Immature natural killer cell (primary cell): Measurements from ENCODE around the gene TGFBR1. TPM values are rescaled to one million over a fixed set of nuclear protein-coding genes. Genes with fewer than 3 reads are reported as not detected.

Experiments used
- DNase-seq, 3 donors: peaks; one replicate each; pipeline ENCODE4 v3.0.0; 2022; ENCODE audit warnings: mixed read lengths in 1 of 3
- H3K27ac Mint-ChIP-seq, 6 donors: one replicate each; pipeline ENCODE4 v1.8.0; 2020; ENCODE audit warnings: mixed read lengths in 6 of 6, mild to moderate bottlenecking in 5 of 6, inconsistent platforms in 4 of 6, moderate library complexity in 3 of 6
- H3K27me3 Mint-ChIP-seq, 3 donors: one replicate each; pipeline ENCODE4 v1.8.0; 2020 to 2021; ENCODE audit warnings: low read depth in 3 of 3, mild to moderate bottlenecking in 3 of 3, mixed read lengths in 3 of 3, moderate library complexity in 3 of 3, inconsistent platforms in 1 of 3
- H3K36me3 Mint-ChIP-seq, 3 donors: one replicate each; pipeline ENCODE4 v1.8.0; 2020; ENCODE audit warnings: mixed read lengths in 3 of 3, inconsistent platforms in 2 of 3, mild to moderate bottlenecking in 2 of 3
- H3K4me1 Mint-ChIP-seq, 2 donors: one replicate each; pipeline ENCODE4 v1.8.0; 2020; ENCODE audit warnings: inconsistent platforms in 2 of 2, mild to moderate bottlenecking in 2 of 2, mixed read lengths in 2 of 2, moderate library complexity in 1 of 2
- H3K4me3 Mint-ChIP-seq, 5 donors: one replicate each; pipeline ENCODE4 v1.8.0; 2020; ENCODE audit warnings: mild to moderate bottlenecking in 5 of 5, mixed read lengths in 5 of 5, inconsistent platforms in 3 of 5, moderate library complexity in 3 of 5
- H3K9me3 Mint-ChIP-seq, 6 donors: one replicate each; pipeline ENCODE4 v1.8.0; 2020; ENCODE audit warnings: mild to moderate bottlenecking in 6 of 6, mixed read lengths in 6 of 6, inconsistent platforms in 4 of 6, moderate library complexity in 3 of 6
- polyA plus RNA-seq, 3 donors: library from polyadenylated mRNA; unstranded; fragments of 300-500 nt; fragmentation: Illumina TruSeq; gene quantifications; one replicate each; pipeline ENCODE4 v1.2.3, GENCODE V29; 2021

Gene TGFBR1
- polyA plus RNA-seq, 3 donors from 2014 or later = 34.2 to 71.0 (median 67.8) TPM

DNA sequence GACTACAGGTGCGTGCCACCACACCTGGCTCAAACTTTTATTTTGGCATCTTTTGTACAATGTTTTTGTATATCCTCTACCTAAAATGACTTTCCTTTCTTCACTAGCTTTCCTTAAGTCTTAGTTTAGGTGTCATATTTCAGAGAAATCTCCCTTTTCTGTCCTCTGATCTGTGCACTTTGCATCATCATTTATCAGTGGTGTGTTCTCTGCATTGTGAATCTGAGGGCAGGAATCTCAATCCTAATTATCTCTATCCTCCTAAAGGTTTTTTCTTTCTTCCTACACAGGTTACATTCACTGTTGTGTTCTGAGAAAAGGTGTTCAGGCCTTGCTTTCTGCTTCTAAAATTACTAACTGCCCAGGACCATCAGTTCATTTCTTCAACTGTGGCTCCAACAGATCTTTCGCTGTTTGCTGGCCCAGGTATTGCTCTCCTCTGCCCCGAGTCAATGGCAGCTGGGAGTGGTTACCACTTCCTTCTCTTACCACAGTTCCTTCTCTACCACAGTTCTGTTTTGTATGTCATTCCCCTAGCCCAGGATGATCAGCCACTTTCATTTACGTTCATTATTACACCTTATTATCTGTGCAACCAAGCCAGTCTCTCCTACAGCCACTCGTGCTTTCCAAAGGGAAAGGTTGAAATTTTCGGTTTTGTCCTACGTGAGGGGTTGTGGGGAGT is 14.0 kb downstream of the TGFBR1 start:
- Mint-ChIP-seq H3K9me3 (no peaks in the 10 kb centered on the region), H3K36me3 (peaks cover 0 to 3% (median 0%) of the 10 kb centered on the region in 3 donors), H3K27me3 (peaks cover 0 to 1% (median 0%) of the 10 kb centered on the region in 3 donors), H3K27ac (peak overlapping the region; percentile 86 to 95 (median 90)), H3K4me3 (peak overlapping the region; percentile 78 to 92 (median 82)), H3K4me1 (peaks cover 92 to 99% of the 10 kb centered on the region in 2 donors)
- peak; percentile 62 to 63 (median 62) for DNase-seq

DNA sequence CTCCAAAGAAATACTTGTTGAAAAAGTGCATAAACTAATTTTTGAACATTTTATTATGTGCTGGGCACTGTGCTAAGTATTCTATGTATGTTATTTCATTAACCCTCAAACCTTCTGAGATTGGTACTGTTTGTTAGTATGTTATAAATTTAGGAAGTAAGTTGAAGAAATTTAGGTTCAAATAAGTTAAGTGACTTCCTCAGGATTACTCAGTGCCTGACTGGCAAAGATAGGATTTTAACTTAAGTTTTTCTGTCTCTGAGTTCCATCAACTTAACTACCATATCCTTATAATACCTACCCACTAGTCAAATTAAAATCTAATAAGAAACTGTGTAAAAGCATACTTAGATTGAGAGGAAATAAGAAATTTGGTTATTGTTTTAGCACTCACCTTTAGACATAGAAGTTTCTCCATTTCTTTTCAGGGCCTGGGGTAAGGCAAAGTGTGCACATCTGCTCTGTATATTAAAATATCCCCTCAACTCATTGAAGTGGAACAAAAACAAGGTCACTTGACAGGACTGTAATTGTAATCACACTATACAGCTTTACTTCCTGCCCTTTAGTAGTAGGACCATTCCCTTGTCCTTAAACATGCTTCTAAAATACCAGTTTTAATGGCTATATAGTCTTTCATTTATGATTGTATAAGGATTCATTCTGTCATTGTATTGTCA is 15.2 kb downstream of the TGFBR1 start:
- peak overlapping the region; percentile 86 to 95 (median 90) for H3K27ac Mint-ChIP-seq
- H3K4me3 Mint-ChIP-seq = peak overlapping the region; percentile 78 to 92 (median 82)
- no peak for DNase-seq
- H3K27me3 Mint-ChIP-seq = peaks cover 0 to 1% (median 0%) of the 10 kb centered on the region in 3 donors
- peaks cover 90 to 99% of the 10 kb centered on the region in 2 donors for H3K4me1 Mint-ChIP-seq
- H3K9me3 Mint-ChIP-seq = no peaks in the 10 kb centered on the region
- peaks cover 0 to 3% (median 0%) of the 10 kb centered on the region in 3 donors for H3K36me3 Mint-ChIP-seq

DNA sequence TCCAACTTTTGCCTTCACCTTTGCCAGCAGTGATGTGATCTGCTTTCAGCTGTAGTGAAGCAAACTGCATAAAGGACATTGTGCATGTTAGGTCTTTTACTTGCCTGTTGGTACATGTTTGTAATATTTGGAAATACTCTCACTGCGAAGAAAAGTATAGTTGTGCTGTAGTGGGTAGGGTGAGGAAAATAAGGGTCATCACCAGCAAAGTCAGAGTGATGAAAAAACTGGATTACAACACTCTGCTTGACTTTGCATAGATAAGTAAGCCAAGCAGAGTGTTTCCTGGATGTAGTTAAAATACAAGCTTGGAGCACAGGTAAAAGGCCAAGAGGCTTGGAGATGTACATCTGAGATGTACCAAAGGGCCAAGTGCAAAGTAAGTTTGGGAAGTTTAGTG is 16.7 kb downstream of the TGFBR1 start:
- Mint-ChIP-seq H3K9me3 (no peaks in the 10 kb centered on the region), H3K4me3 (peak overlapping the region in 3 of 5 donors; percentile 22 to 92 (median 37)), H3K4me1 (peaks cover 90 to 99% of the 10 kb centered on the region in 2 donors), H3K36me3 (peaks cover 0 to 3% (median 0%) of the 10 kb centered on the region in 3 donors), H3K27ac (peak overlapping the region; percentile 86 to 95 (median 90)), H3K27me3 (no peaks in the 10 kb centered on the region)
- no peak for DNase-seq

- Mint-ChIP-seq H3K4me3 (peak overlapping the region in 3 of 5 donors; percentile 12 to 51 (median 18)), H3K27ac (peak overlapping the region; percentile 1 to 80 (median 62)), H3K36me3 (peaks cover 0 to 4% (median 0%) of the 10 kb centered on the region in 3 donors), H3K27me3 (no peaks in the 10 kb centered on the region), H3K4me1 (peaks cover 95 to 100% of the 10 kb centered on the region in 2 donors), H3K9me3 (no peaks in the 10 kb centered on the region)
- DNase-seq = no peak
Observed at GRCh38 chr9:99124534-99125255, 19.8 kb downstream of the TGFBR1 start.

DNA sequence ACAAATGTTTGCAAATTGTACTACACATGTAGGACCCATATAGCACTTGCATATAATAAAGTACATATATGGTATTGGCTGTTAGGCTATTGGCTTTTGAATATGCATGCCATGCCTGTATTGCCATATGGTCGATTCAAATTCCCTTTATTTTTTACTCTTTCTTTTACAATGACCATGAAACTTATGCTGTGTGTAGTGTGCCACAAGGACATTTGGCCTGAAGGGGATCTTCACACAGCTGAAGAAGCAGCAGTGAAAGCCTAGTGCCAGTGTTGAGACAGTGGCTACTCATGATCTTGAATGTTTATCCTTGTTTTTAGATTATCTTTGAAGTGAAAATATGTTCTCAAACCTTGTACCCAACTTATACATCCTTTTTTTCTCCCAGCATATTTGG is 20.5 kb downstream of the TGFBR1 start:
- no peak for DNase-seq
- Mint-ChIP-seq H3K27me3 (no peaks in the 10 kb centered on the region), H3K27ac (peak overlapping the region; percentile 14 to 79 (median 59)), H3K4me3 (peak overlapping the region in 3 of 5 donors; percentile 3 to 10 (median 5)), H3K9me3 (no peaks in the 10 kb centered on the region), H3K36me3 (peaks cover 0 to 4% (median 0%) of the 10 kb centered on the region in 3 donors), H3K4me1 (peaks cover 94 to 100% of the 10 kb centered on the region in 2 donors)

DNA sequence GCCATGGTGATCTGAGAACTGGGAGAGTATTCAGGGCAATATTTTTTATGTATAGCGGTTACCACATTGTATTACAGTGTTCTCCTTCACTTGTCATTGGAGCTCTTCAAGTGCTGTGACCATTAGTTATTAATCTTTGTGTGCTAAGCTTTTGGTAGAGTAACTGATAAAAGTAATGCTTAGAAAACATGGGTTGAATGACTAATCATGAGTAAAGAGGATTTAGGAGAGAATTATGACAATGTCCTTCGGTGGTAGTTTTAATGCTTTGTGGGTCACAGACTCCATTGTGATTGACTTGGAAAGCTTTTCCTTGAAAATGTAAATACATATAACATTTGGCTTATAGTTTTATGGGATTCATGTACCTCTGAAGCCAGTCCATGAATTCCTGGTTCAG is 21.4 kb downstream of the TGFBR1 start:
- peak overlapping the region in 2 of 5 donors; percentile 10 to 18 for H3K4me3 Mint-ChIP-seq
- no peak for DNase-seq
- H3K27me3 Mint-ChIP-seq = no peaks in the 10 kb centered on the region
- peak overlapping the region; percentile 14 to 79 (median 64) for H3K27ac Mint-ChIP-seq
- peaks cover 4 to 6% (median 4%) of the 10 kb centered on the region in 3 donors for H3K36me3 Mint-ChIP-seq
- peaks cover 93 to 100% of the 10 kb centered on the region in 2 donors for H3K4me1 Mint-ChIP-seq
- no peaks in the 10 kb centered on the region for H3K9me3 Mint-ChIP-seq

- Mint-ChIP-seq H3K4me3 (peak overlapping the region; percentile 28 to 54 (median 46)), H3K9me3 (no peaks in the 10 kb centered on the region), H3K36me3 (peaks cover 7 to 9% (median 8%) of the 10 kb centered on the region in 3 donors), H3K27me3 (no peaks in the 10 kb centered on the region), H3K4me1 (peaks cover 91 to 100% of the 10 kb centered on the region in 2 donors), H3K27ac (peak overlapping the region; percentile 38 to 85 (median 68))
- no peak for DNase-seq
Observed at GRCh38 chr9:99127356-99128132, 22.6 kb downstream of the TGFBR1 start.

DNA sequence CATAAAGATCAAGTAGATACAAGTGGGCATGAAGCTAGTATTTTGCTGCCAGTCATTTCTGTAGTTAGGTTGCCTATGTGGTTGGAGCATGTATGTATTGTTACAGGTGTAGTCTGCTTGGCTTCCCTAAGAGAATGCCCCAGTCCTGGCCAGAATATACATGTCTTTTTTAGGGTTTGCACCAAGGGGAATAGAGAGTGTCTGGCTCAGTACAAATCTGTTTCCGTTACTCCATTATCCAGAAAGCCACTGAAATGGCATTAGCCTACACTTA is 23.2 kb downstream of the TGFBR1 start:
- Mint-ChIP-seq H3K4me1 (peaks cover 91 to 100% of the 10 kb centered on the region in 2 donors), H3K27ac (peak overlapping the region; percentile 38 to 85 (median 68))
- DNase-seq = no peak

GRCh38 chr9:99129091-99129490 is 24.2 kb downstream of the TGFBR1 start:
- no peaks in the 10 kb centered on the region for H3K9me3 Mint-ChIP-seq
- H3K4me1 Mint-ChIP-seq = peaks cover 88 to 98% of the 10 kb centered on the region in 2 donors
- H3K36me3 Mint-ChIP-seq = peaks cover 11 to 16% (median 15%) of the 10 kb centered on the region in 3 donors
- peak overlapping the region; percentile 40 to 78 (median 65) for H3K4me3 Mint-ChIP-seq
- no peak for DNase-seq
- no peaks in the 10 kb centered on the region for H3K27me3 Mint-ChIP-seq
- H3K27ac Mint-ChIP-seq = peak overlapping the region; percentile 65 to 89 (median 84)

More for the DNA sequence above, 23.2 kb downstream of the TGFBR1 start:
- H3K9me3 Mint-ChIP-seq = no peaks in the 10 kb centered on the region
- H3K36me3 Mint-ChIP-seq = peaks cover 11 to 14% (median 13%) of the 10 kb centered on the region in 3 donors
- H3K27me3 Mint-ChIP-seq = no peaks in the 10 kb centered on the region
- peak overlapping the region; percentile 16 to 54 (median 46) for H3K4me3 Mint-ChIP-seq

DNA sequence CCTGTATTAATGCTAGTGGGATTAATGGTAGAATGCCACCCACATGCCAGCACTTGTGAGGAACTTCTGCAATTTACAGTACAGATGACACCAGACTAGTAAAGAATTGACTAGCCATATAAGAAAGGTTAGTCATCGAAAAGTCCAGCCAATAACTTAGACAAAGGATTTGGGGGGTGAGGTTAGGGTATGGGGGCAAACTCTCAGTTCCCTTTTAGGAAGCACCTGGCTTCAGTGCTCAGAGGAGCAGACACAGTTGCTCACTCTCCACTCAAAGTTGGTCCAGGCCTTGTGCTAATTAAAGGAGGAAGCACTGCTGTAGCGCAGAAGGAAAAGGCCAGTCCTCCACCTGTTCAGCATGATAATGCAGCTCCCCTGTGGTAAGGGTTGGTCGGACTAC is 25.2 kb downstream of the TGFBR1 start:
- peaks cover 11 to 16% (median 15%) of the 10 kb centered on the region in 3 donors for H3K36me3 Mint-ChIP-seq

DNA sequence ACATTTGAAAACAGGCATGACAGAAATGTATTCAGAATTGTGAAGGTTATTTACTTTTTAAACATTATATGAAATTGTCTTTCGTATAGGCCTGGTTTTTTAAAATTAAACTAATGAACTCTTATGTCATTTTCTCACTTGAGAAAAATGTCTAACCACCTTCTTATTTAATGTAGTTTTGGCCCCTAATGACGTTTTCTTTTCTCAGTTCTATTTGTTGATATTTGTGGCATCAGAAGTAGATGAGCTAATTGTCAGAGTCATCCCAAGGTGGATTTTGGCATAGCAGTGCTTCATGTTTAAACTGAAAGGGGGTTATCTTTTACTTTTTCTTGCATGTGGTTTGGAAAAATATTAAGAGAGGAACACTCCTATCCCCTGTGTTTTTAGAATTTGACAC is 28.2 kb downstream of the TGFBR1 start:
- H3K4me3 Mint-ChIP-seq = peak overlapping the region in 4 of 5 donors; percentile 1 to 34 (median 20)
- peaks cover 87 to 98% of the 10 kb centered on the region in 2 donors for H3K4me1 Mint-ChIP-seq
- peaks cover 15 to 25% (median 22%) of the 10 kb centered on the region in 3 donors for H3K36me3 Mint-ChIP-seq
- DNase-seq = no peak
- H3K27ac Mint-ChIP-seq = peak overlapping the region; percentile 36 to 76 (median 72)
- H3K27me3 Mint-ChIP-seq = peaks cover 0 to 2% (median 0%) of the 10 kb centered on the region in 3 donors
- no peaks in the 10 kb centered on the region for H3K9me3 Mint-ChIP-seq

More for the DNA sequence above, 25.2 kb downstream of the TGFBR1 start:
- Mint-ChIP-seq H3K27ac (peak overlapping the region; percentile 54 to 82 (median 73)), H3K27me3 (no peaks in the 10 kb centered on the region), H3K4me1 (peaks cover 88 to 98% of the 10 kb centered on the region in 2 donors), H3K9me3 (no peaks in the 10 kb centered on the region), H3K4me3 (peak overlapping the region in 2 of 5 donors; percentile 44 to 47)
- no peak for DNase-seq

- H3K36me3 Mint-ChIP-seq = peaks cover 23 to 36% (median 23%) of the 10 kb centered on the region in 3 donors
- H3K4me1 Mint-ChIP-seq = peaks cover 84 to 98% of the 10 kb centered on the region in 2 donors
- peak overlapping the region; percentile 26 to 74 (median 58) for H3K4me3 Mint-ChIP-seq
Observed at GRCh38 chr9:99134893-99135341, 30.0 kb downstream of the TGFBR1 start.

More at GRCh38 chr9:99134893-99135341, 30.0 kb downstream of the TGFBR1 start:
- DNase-seq = peak in 2 of 3 donors; percentile 21 to 25
- Mint-ChIP-seq H3K27ac (peak overlapping the region; percentile 76 to 85 (median 80)), H3K27me3 (peaks cover 0 to 2% (median 0%) of the 10 kb centered on the region in 3 donors), H3K9me3 (no peaks in the 10 kb centered on the region)
